Spinal cord (tissue), 10 donors: ENCODE measurements around the gene CCDC152. TPM values are rescaled to one million over a fixed set of nuclear protein-coding genes. Genes with fewer than 3 reads are reported as not detected.
A peak's percentile ranks its signal among the peaks of the same experiment; 100 is the strongest.
"Not testable (repeated sequence)": the region's sequence is repeated elsewhere in the genome, so short reads cannot be mapped to it uniquely, and the experiment has no call there.

Source experiments
- DNase-seq, 6 donors: peaks; one replicate each; pipeline versions ENCODE4 v3.0.0 to v3.0.0-alpha.2; 2013 to 2015; ENCODE audit warnings: low spot score in 6 of 6, low read depth in 4 of 6
- H3K27ac ChIP-seq: one replicate; pipeline ENCODE4 v1.5.1; 2013; ENCODE audit warnings: low read depth, low read length, control low read depth
- H3K27me3 ChIP-seq: one replicate; pipeline ENCODE4 v1.6.1; 2013; ENCODE audit warnings: low read length; ENCODE audit not compliant: control insufficient read depth, insufficient read depth
- H3K36me3 ChIP-seq: one replicate; pipeline ENCODE4 v1.6.1; 2013; ENCODE audit warnings: low read length; ENCODE audit not compliant: control insufficient read depth, insufficient read depth
- H3K4me1 ChIP-seq: one replicate; pipeline ENCODE4 v1.6.1; 2013; ENCODE audit warnings: low read length; ENCODE audit not compliant: control insufficient read depth, insufficient read depth
- H3K4me3 ChIP-seq: one replicate; pipeline ENCODE4 v1.5.1; 2013; ENCODE audit warnings: low read depth, low read length, control low read depth
- H3K9me3 ChIP-seq: one replicate; pipeline ENCODE4 v1.6.1; 2013; ENCODE audit warnings: low read length; ENCODE audit not compliant: control insufficient read depth, insufficient read depth
- WGBS: methylation state at CpG from one replicate; pipeline ENCODE4 v1.1.5; 2013; ENCODE audit warnings: missing lambda C conversion rate; ENCODE audit not compliant: insufficient coverage; 5-methylcytosine and 5-hydroxymethylcytosine counted together
- long read RNA-seq, 4 donors: transcript quantifications; one replicate each; lab custom pipeline, GENCODE V29; 2026
- polyA plus RNA-seq, 2 donors: library from polyadenylated mRNA; unstranded; fragments of 120-200 nt; gene quantifications; one replicate each; pipeline ENCODE4 v1.2.1, GENCODE V29; 2013; ENCODE audit not compliant: insufficient read length in 2 of 2
- total RNA-seq, 2 donors: library from RNA; depleted of rRNA in 1 of 2; stranded (reverse); fragments of 120-200 nt in 1 of 2; fragments of >200 nt in 1 of 2; gene quantifications; one replicate each; pipeline versions ENCODE4 v1.2.3 to v1.2.4, GENCODE V29; 2013 to 2014
- donor health status: healthy.

Gene CCDC152
- total RNA-seq (10 to 100 TPM in 1 of 2 donors, 1 to 10 TPM in 1; 5.9 to 13.8 TPM), polyA plus RNA-seq (10 to 100 TPM in 1 of 2 donors, 1 to 10 TPM in 1; 9.5 to 14.9 TPM)
- long read RNA-seq, donor 1, partial matches to known transcripts: 0 of 3 reads
- long read RNA-seq, donor 1, other reads (novel, unspliced or antisense): 0 of 3 reads
- long read RNA-seq, donor 2, partial matches to known transcripts: 0 of 18 reads
- long read RNA-seq, donor 2, other reads (novel, unspliced or antisense): 17 of 18 reads
- long read RNA-seq, donor 3, partial matches to known transcripts: 0 of 27 reads
- long read RNA-seq, donor 3, other reads (novel, unspliced or antisense): 26 of 27 reads
- long read RNA-seq, donor 4, partial matches to known transcripts: 733 of 780 reads
- long read RNA-seq, donor 4, other reads (novel, unspliced or antisense): 45 of 780 reads

GRCh38 chr5:42756606-42757601 lies at the start of gene CCDC152:
CCDC152 (plus strand) TSS chr5:42756818; CDS start chr5:42759122, 2,304 bp downstream.
- no peaks in the 10 kb centered on the region for H3K27me3 ChIP-seq
- WGBS: 20% methylated on average over 32 of the region's 35 CpGs
- peak in 5 of 6 donors; percentile 13 to 91 (median 26) for DNase-seq
- peaks cover 3% of the 10 kb centered on the region for H3K4me1 ChIP-seq
- H3K9me3 ChIP-seq: no peaks in the 10 kb centered on the region
- H3K4me3 ChIP-seq: peak within 1 kb of the TSS; percentile 43
- H3K36me3 ChIP-seq: no peaks in the 10 kb centered on the region
- no peak within 1 kb of the TSS for H3K27ac ChIP-seq

- no peaks in the 10 kb centered on the region for H3K36me3 ChIP-seq
- H3K27me3 ChIP-seq: no peaks in the 10 kb centered on the region
- no peak overlapping the region for H3K4me3 ChIP-seq
- H3K27ac ChIP-seq: no peak overlapping the region
- no peaks in the 10 kb centered on the region for H3K9me3 ChIP-seq
- no CpG with 5 or more reads among the region's 3 CpGs for WGBS
- peak in 1 of 6 donors; percentile 6 for DNase-seq
- H3K4me1 ChIP-seq: no peaks in the 10 kb centered on the region
Measured at GRCh38 chr5:42715785-42716184, 40.8 kb upstream of the CCDC152 start.

- H3K36me3 ChIP-seq: no peaks in the 10 kb centered on the region
- WGBS: 93% methylated on average over 2 of the region's 4 CpGs
- H3K4me1 ChIP-seq: no peaks in the 10 kb centered on the region
- no peak overlapping the region for H3K27ac ChIP-seq
- no peaks in the 10 kb centered on the region for H3K27me3 ChIP-seq
- DNase-seq: no peak
- H3K9me3 ChIP-seq: no peaks in the 10 kb centered on the region
- no peak overlapping the region for H3K4me3 ChIP-seq
Measured at GRCh38 chr5:42718591-42718990, 38.0 kb upstream of the CCDC152 start.

GRCh38 chr5:42719034-42719433 lies 37.6 kb upstream of the CCDC152 start:
- H3K27ac ChIP-seq: no peak overlapping the region
- H3K4me1 ChIP-seq: no peaks in the 10 kb centered on the region
- no peaks in the 10 kb centered on the region for H3K9me3 ChIP-seq
- no peak for DNase-seq
- H3K4me3 ChIP-seq: no peak overlapping the region
- no peaks in the 10 kb centered on the region for H3K36me3 ChIP-seq
- H3K27me3 ChIP-seq: no peaks in the 10 kb centered on the region
- WGBS: 89% methylated on average over 2 of the region's 2 CpGs

- Histone ChIP-seq H3K9me3 (no peaks in the 10 kb centered on the region), H3K27me3 (no peaks in the 10 kb centered on the region), H3K36me3 (no peaks in the 10 kb centered on the region), H3K4me1 (no peaks in the 10 kb centered on the region), H3K4me3 (no peak overlapping the region), H3K27ac (no peak overlapping the region)
- DNase-seq: peak in 1 of 6 donors; percentile 30
- 91% methylated on average over 4 of the region's 6 CpGs for WGBS
Measured at GRCh38 chr5:42720251-42720650, 36.4 kb upstream of the CCDC152 start.

GRCh38 chr5:42721484-42721883 lies 35.1 kb upstream of the CCDC152 start:
- DNase-seq: peak in 1 of 6 donors; percentile 12
- H3K4me3 ChIP-seq: no peak overlapping the region
- no peaks in the 10 kb centered on the region for H3K9me3 ChIP-seq

GRCh38 chr5:42734531-42735058 lies 22.0 kb upstream of the CCDC152 start:
- not testable (repeated sequence) for H3K27me3 ChIP-seq, H3K4me1 ChIP-seq, H3K9me3 ChIP-seq, H3K4me3 ChIP-seq, H3K36me3 ChIP-seq, H3K27ac ChIP-seq, DNase-seq
- WGBS: 100% methylated on average over 2 of the region's 24 CpGs

More at GRCh38 chr5:42721484-42721883, 35.1 kb upstream of the CCDC152 start:
- H3K27me3 ChIP-seq: no peaks in the 10 kb centered on the region
- no peaks in the 10 kb centered on the region for H3K36me3 ChIP-seq
- no peak overlapping the region for H3K27ac ChIP-seq
- no peaks in the 10 kb centered on the region for H3K4me1 ChIP-seq

GRCh38 chr5:42740920-42741319 lies 15.7 kb upstream of the CCDC152 start:
- Histone ChIP-seq H3K9me3 (no peaks in the 10 kb centered on the region), H3K4me1 (no peaks in the 10 kb centered on the region), H3K4me3 (no peak overlapping the region), H3K36me3 (no peaks in the 10 kb centered on the region), H3K27ac (no peak overlapping the region), H3K27me3 (no peaks in the 10 kb centered on the region)
- no peak for DNase-seq
- WGBS: no CpG with 5 or more reads among the region's 1 CpG

- H3K27me3 ChIP-seq: no peaks in the 10 kb centered on the region
- no peaks in the 10 kb centered on the region for H3K36me3 ChIP-seq
- no peak for DNase-seq
- no CpG with 5 or more reads among the region's 4 CpGs for WGBS
- H3K27ac ChIP-seq: no peak overlapping the region
- no peak overlapping the region for H3K4me3 ChIP-seq
- no peaks in the 10 kb centered on the region for H3K9me3 ChIP-seq
- no peaks in the 10 kb centered on the region for H3K4me1 ChIP-seq
Measured at GRCh38 chr5:42745426-42745825, 11.2 kb upstream of the CCDC152 start.
